ENCODE measurements around the gene LUC7L. TPM values are rescaled to one million over a fixed set of nuclear protein-coding genes. Genes with fewer than 3 reads are reported as not detected.
"Not testable (repeated sequence)": the region's sequence is repeated elsewhere in the genome, so short reads cannot be mapped to it uniquely, and the experiment has no call there.

Gene LUC7L
- total RNA-seq, 1 donor from 2014 or later = 231 TPM

DNA sequence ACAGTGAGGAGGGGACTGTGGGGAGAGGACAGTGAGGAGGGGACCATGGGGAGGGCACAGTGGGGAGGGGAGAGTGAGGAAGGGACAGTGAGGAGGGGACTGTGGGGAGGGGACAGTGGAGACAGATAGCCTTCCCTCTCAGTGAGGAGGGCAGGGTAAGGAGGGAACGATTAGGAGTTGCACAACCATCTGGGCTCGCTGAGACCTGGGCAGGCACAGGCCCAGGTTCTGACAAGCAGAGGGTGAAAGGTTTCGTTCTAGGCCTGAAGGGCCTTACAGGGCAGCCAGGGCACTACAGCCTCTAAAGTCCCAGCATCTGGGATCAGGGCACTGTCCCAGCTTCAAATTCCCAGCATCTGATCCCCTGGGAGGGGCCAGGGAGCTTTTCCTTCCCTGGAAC, 65.6 kb downstream of the LUC7L start:
- not testable (repeated sequence) for H3K9me3 ChIP-seq (ENCODE audit: low read depth); H3K4me3 ChIP-seq; H2AFZ ChIP-seq (replicated peaks); H3K9me3 Mint-ChIP-seq; H3K36me3 ChIP-seq; H3F3A ChIP-seq (ENCODE audit: low read depth); H3K9ac ChIP-seq; H3K4me2 ChIP-seq; H3K27ac ChIP-seq; H3K79me2 ChIP-seq (ENCODE audit: low read depth); H3K4me1 Mint-ChIP-seq; H3K27ac Mint-ChIP-seq; H3K4me3 Mint-ChIP-seq; DNase-seq (ENCODE audit: low spot score); H3K36me3 Mint-ChIP-seq
- peaks cover 49% of the 10 kb centered on the region for H3K27me3 Mint-ChIP-seq (ENCODE audit: insufficient read depth, low read depth)
- Histone ChIP-seq H4K20me1 (ENCODE audit: low read depth) (peaks cover 37% of the 10 kb centered on the region), H3K27me3 (peaks cover 80% of the 10 kb centered on the region), H3K4me1 (peaks cover 11% of the 10 kb centered on the region)

DNA sequence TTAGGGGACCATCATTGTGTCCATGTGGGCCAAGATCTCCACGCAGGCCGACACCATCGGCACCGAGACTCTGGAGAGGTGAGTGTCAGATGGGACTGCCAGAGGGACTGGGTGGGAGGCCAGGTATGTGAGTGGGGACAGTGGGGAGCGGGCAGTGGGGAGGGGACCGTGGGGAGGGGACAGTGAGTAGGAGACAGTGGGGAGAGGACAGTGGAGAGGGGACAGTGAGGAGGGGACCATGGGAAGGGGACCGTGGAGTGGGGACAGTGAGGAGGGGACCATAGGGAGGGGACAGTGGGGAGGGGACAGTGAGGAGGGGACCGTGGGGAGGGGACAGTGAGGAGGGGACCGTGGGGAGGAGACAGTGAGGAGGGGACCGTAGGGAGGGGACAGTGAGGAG, 66.1 kb downstream of the LUC7L start:
- H2AFZ ChIP-seq (replicated peaks); H3K4me2 ChIP-seq; H3F3A ChIP-seq (ENCODE audit: low read depth); H3K79me2 ChIP-seq (ENCODE audit: low read depth); H3K4me1 Mint-ChIP-seq; H3K27ac Mint-ChIP-seq; H3K27ac ChIP-seq; H3K9ac ChIP-seq; DNase-seq (ENCODE audit: low spot score); H3K36me3 ChIP-seq; H3K9me3 Mint-ChIP-seq; H3K4me3 Mint-ChIP-seq; H3K9me3 ChIP-seq (ENCODE audit: low read depth); H3K36me3 Mint-ChIP-seq; H3K4me3 ChIP-seq: not testable (repeated sequence)
- peaks cover 11% of the 10 kb centered on the region for H3K4me1 ChIP-seq
- H3K27me3 Mint-ChIP-seq (ENCODE audit: insufficient read depth, low read depth) = peaks cover 47% of the 10 kb centered on the region
- peaks cover 80% of the 10 kb centered on the region for H3K27me3 ChIP-seq
- peaks cover 32% of the 10 kb centered on the region for H4K20me1 ChIP-seq (ENCODE audit: low read depth)

DNA sequence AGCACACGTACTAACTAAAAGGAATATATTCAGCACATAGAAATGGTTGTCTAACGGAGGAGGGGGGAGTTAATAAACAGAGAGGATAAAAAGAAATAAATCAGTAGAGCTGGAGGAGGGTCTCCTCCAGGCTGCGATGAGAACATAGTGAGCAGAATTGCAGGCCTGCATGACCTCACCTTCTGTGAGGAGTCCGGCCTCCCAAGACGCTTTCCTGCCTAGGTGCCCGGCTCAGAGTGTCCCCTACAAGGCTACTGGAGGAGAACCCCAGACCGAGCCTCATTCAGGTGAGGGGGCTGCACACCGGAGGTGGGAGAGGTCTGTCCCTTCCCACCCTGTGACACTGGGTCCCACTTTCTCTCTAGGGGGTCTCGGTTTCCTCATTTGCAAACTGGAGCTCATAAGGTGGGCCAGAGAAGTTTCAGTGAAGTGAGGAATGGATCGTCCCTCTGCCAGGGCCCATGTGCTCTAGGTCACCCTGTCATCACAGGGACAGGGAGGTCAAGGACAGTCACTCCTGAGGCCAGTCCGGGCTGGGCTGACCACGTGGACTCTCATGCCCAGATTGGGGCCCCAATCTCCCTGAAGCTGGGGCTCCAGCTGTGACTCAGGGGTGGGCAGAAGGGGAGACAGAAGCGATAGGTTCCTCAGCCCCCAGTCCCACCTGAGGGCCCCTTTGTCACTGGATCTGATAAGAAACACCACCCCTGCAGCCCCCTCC, 66.8 kb downstream of the LUC7L start:
- no peak overlapping the region for H2AFZ ChIP-seq (replicated peaks)
- H3K36me3 ChIP-seq = no peaks in the 10 kb centered on the region
- H3K79me2 ChIP-seq (ENCODE audit: low read depth) = no peaks in the 10 kb centered on the region
- Mint-ChIP-seq H3K27ac (no peak overlapping the region), H3K4me3 (no peak overlapping the region), H3K36me3 (no peaks in the 10 kb centered on the region), H3K4me1 (peaks cover 3% of the 10 kb centered on the region), H3K9me3 (peaks cover 2% of the 10 kb centered on the region), H3K27me3 (ENCODE audit: insufficient read depth, low read depth) (peaks cover 46% of the 10 kb centered on the region)
- H3K27me3 ChIP-seq = peaks cover 80% of the 10 kb centered on the region
- DNase-seq (ENCODE audit: low spot score) = no peak
- H3K4me1 ChIP-seq = peaks cover 11% of the 10 kb centered on the region
- peaks cover 25% of the 10 kb centered on the region for H4K20me1 ChIP-seq (ENCODE audit: low read depth)
- H3F3A ChIP-seq (ENCODE audit: low read depth) = peaks cover 10% of the 10 kb centered on the region
- H3K4me3 ChIP-seq = no peak overlapping the region
- no peaks in the 10 kb centered on the region for H3K9me3 ChIP-seq (ENCODE audit: low read depth)
- H3K27ac ChIP-seq = no peak overlapping the region
- TF ChIP-seq EZH2 (IDR thresholded peaks at IDR 0.05) (no peak), EZH2phosphoT487 (IDR thresholded peaks at IDR 0.05) (no peak)
- TF ChIP-seq, protein P1, sequence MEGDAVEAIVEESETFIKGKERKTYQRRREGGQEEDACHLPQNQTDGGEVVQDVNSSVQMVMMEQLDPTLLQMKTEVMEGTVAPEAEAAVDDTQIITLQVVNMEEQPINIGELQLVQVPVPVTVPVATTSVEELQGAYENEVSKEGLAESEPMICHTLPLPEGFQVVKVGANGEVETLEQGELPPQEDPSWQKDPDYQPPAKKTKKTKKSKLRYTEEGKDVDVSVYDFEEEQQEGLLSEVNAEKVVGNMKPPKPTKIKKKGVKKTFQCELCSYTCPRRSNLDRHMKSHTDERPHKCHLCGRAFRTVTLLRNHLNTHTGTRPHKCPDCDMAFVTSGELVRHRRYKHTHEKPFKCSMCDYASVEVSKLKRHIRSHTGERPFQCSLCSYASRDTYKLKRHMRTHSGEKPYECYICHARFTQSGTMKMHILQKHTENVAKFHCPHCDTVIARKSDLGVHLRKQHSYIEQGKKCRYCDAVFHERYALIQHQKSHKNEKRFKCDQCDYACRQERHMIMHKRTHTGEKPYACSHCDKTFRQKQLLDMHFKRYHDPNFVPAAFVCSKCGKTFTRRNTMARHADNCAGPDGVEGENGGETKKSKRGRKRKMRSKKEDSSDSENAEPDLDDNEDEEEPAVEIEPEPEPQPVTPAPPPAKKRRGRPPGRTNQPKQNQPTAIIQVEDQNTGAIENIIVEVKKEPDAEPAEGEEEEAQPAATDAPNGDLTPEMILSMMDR (IDR thresholded peaks at IDR 0.05) = no peak
- H3K4me2 ChIP-seq = no peak overlapping the region
- no peak overlapping the region for H3K9ac ChIP-seq

DNA sequence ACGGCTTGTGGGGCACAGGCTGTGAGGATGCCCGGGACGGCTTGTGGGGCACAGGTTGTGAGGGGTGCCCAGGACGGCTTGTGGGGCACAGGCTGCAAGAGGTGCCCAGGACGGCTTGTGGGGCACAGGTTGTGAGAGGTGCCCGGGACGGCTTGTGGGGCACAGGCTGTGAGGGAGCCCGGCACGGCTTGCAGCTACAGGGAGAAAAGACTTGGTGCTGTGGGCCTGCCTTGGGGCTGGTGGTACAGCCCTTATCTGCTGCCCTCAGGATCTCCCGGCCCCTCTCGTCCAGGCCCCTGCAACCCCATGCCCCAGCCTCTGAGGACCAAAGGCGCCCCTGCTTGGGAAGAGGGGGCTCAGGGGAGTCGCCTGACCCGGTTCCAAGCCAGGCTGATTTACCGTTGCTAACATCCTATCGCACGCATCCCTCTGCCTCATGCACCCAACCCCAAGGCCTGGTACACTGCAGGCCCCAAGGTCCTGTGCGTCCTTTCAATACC, 68.5 kb downstream of the LUC7L start:
- no peak for DNase-seq (ENCODE audit: low spot score)
- Histone ChIP-seq H3K79me2 (ENCODE audit: low read depth) (no peaks in the 10 kb centered on the region), H4K20me1 (ENCODE audit: low read depth) (peaks cover 8% of the 10 kb centered on the region), H3K4me2 (no peak overlapping the region), H3K9ac (no peak overlapping the region), H3K36me3 (no peaks in the 10 kb centered on the region), H3K9me3 (ENCODE audit: low read depth) (no peaks in the 10 kb centered on the region), H3K4me3 (no peak overlapping the region), H3K27ac (no peak overlapping the region), H3F3A (ENCODE audit: low read depth) (peaks cover 6% of the 10 kb centered on the region), H3K4me1 (peaks cover 7% of the 10 kb centered on the region), H2AFZ (replicated peaks) (no peak overlapping the region), H3K27me3 (peaks cover 80% of the 10 kb centered on the region)
- H3K9me3 Mint-ChIP-seq = peaks cover 2% of the 10 kb centered on the region
- H3K4me3 Mint-ChIP-seq = peak overlapping the region; percentile 59
- H3K36me3 Mint-ChIP-seq = no peaks in the 10 kb centered on the region
- no peak overlapping the region for H3K27ac Mint-ChIP-seq
- H3K4me1 Mint-ChIP-seq = no peaks in the 10 kb centered on the region
- H3K27me3 Mint-ChIP-seq (ENCODE audit: insufficient read depth, low read depth) = peaks cover 48% of the 10 kb centered on the region
- TF ChIP-seq EZH2phosphoT487 (IDR thresholded peaks at IDR 0.05) = no peak
- TF ChIP-seq, protein P1 (IDR thresholded peaks at IDR 0.05) = no peak
- no peak for TF ChIP-seq EZH2 (IDR thresholded peaks at IDR 0.05)

DNA sequence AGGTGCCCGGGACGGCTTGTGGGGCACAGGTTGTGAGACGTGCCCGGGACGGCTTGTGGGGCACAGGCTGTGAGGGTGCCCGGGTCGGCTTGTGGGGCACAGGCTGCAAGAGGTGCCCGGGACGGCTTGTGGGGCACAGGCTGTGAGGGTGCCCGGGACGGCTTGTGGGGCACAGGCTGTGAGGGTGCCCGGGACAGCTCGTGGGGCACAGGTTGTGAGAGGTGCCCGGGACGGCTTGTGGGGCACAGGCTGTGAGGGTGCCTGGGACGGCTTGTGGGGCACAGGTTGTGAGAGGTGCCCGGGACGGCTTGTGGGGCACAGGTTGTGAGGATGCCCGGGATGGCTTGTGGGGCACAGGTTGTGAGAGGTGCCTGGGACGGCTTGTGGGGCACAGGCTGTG, 69.0 kb downstream of the LUC7L start:
- not testable (repeated sequence) for H3K36me3 Mint-ChIP-seq; DNase-seq (ENCODE audit: low spot score); H2AFZ ChIP-seq (replicated peaks); H4K20me1 ChIP-seq (ENCODE audit: low read depth); H3K27ac Mint-ChIP-seq; H3K9me3 ChIP-seq (ENCODE audit: low read depth); H3K4me1 Mint-ChIP-seq; H3K4me2 ChIP-seq; H3K4me3 ChIP-seq; H3K27ac ChIP-seq; H3K4me3 Mint-ChIP-seq; H3K9ac ChIP-seq; H3K79me2 ChIP-seq (ENCODE audit: low read depth); H3K4me1 ChIP-seq; H3F3A ChIP-seq (ENCODE audit: low read depth); H3K9me3 Mint-ChIP-seq; H3K36me3 ChIP-seq
- peaks cover 80% of the 10 kb centered on the region for H3K27me3 ChIP-seq
- peaks cover 49% of the 10 kb centered on the region for H3K27me3 Mint-ChIP-seq (ENCODE audit: insufficient read depth, low read depth)
